ENCODE results near the gene MED7.
A peak's percentile ranks its signal among the peaks of the same experiment; 100 is the strongest.

Gene MED7

GRCh38 chr5:157162919-157163510 is 20.4 kb upstream of the MED7 start:
- DNase-seq (ENCODE audit: low read depth): no peak

DNA sequence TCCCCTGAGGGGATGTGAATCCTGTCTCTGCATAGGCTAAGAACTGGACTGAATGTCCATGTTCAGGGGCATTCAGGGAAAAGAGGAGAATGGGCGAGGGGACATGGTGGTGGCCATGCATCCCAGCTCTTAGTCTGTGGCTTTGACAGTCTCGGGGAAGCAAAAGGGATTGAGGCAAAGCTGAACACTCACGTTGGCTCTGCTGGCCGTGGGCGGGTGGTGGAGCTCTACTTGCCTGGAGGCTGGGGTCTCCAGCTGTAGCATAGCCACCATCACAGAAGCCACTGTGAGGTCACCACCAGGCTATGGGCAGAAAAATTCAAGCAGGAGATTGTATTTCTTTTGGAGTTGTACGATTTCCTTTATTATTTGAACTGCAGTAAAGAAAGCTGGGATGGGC is 19.3 kb upstream of the MED7 start:
- DNase-seq (ENCODE audit: low read depth): no peak

GRCh38 chr5:157160001-157160400 is 17.3 kb upstream of the MED7 start:
- DNase-seq (ENCODE audit: low read depth): peak; percentile 15

DNA sequence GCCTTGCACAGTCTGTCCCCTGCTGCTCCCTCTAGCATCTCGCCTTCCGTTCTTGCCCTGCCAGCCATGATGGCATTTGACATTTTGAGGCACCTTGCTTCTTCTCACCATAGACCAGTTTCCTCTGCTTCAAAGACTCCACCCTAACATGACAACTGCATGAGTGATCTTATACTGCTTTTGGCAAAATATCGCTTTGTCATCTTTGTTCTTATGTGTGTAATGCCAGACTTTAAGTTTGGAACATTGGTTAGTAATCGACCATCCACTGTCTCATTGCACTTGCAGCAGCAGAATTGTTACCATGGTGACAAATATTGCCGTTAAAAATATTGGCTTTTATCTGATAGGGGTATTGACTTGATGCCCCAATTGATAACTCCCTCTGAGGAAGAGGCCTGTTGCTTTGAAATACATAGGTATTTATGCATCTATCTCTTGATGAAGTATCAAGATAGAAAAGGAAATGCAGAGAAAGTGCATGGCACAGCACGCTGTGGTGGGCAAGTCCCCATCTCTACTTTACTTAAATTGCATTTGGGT is 16.6 kb upstream of the MED7 start:
- no peak for DNase-seq (ENCODE audit: low read depth)

GRCh38 chr5:157157293-157157891 is 14.7 kb upstream of the MED7 start:
- DNase-seq (ENCODE audit: low read depth): no peak

DNA sequence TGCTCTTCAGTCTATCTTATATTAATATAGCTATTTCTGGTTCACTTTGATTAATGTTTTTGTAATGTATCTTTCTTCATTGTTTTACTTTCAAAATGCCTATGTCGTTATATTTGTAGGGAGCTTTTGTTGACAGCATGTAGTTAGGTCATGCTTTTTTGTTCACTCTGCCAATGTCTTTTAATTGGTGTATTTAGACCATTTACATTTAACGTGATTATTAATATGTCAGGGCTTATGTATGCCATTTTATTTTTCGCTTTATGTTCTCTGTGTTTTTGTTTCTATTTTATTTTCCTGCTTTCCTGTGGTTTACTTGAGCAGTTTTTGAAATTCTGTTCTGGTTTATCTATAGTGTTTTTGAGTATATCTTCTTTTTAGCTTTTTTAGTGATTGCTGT is 12.6 kb upstream of the MED7 start:
- DNase-seq (ENCODE audit: low read depth): no peak

DNA sequence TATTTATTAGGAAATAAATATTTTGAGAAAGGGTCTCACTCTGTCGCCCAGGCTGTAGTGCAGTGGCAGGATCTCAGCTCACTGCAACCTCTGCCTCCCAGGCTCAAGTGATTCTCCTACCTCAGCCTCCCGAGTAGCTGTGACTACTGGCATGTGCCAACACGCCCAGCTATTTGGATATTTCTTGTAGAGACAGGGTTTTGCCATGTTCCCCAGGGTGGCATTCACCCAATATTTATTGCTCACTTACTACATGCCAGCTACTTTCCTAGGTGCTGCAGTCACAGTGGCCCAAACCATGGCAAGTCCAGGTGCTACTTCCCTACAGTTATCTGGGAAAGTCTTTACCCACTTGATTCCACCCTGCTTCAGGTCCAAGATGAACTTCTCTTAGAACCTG is 8.3 kb upstream of the MED7 start:
- DNase-seq (ENCODE audit: low read depth): no peak

GRCh38 chr5:157148734-157149615 is 6.3 kb upstream of the MED7 start:
- peak; percentile 63 for DNase-seq (ENCODE audit: low read depth)

DNA sequence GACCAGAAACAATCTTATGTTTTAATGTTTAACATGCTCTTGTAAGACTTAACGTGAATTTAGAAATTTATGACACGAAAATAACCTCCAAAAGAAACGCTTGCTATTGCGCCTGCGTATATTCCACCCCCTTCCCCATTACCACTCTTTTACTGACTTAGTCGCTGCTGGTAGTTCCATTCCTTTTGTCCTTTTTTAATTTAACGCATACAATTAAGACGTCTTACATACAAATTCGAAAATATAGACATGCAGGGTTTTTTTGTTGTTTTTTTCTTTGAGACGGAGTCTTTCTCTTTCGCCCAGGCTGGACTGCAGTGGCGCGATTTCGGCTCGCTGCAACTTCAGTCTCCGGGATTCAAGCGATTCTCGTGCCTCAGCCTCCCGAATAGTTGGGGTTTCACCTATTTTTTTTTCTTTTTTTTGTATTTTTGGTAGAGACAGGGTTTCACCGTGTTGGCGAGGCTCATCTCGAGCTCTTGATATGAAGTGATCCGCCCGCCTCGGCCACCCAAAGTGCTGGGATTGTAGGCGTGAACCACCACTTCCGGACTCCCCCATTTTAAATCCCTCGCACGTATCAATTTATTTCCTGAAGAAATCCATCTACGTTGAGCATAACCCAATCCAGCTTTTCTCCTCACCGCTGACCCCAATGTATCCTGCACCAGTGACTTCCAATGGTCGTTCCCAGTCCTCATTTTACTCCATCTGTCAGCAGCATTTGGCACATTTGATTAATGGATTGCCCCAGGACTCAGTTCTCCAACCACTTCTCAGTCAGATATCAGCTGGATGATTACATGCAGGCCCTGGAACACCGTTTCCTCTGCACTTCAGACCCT is 684 bp upstream of the MED7 start:
- peak; percentile 34 for DNase-seq (ENCODE audit: low read depth)

GRCh38 chr5:157137691-157138090 is 5.0 kb downstream of the MED7 start:
- no peak for DNase-seq (ENCODE audit: low read depth)

GRCh38 chr5:157132281-157132612 is 10.4 kb downstream of the MED7 start:
- no peak for DNase-seq (ENCODE audit: low read depth)

- DNase-seq (ENCODE audit: low read depth): no peak
Observed at GRCh38 chr5:157130925-157131324, 11.7 kb downstream of the MED7 start.

GRCh38 chr5:157121709-157122108 is 21.0 kb downstream of the MED7 start:
- DNase-seq (ENCODE audit: low read depth): no peak

GRCh38 chr5:157120102-157120501 is 22.6 kb downstream of the MED7 start:
- no peak for DNase-seq (ENCODE audit: low read depth)

GRCh38 chr5:157116483-157116954 is 26.1 kb downstream of the MED7 start:
- no peak for DNase-seq (ENCODE audit: low read depth)

DNA sequence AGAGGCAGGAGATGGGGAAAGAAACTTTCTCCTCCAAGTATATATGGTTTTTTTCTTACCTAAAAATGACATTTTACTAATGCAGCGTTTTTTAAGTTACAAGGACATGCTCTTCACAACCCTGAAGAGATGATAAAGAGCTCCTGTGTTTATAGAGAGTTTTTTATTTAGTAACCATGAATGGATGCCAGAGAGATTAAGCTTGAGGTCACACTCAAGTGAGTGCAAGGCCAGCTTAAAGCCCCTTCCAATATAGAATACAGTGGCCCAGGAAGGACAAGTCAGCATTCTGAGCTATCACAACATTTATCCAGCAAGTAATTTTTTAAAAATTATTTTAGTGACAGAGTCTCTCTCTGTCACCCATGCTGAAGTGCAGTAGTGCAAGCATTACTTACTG is 27.2 kb downstream of the MED7 start:
- no peak for DNase-seq (ENCODE audit: low read depth)

GRCh38 chr5:157115012-157115411 is 27.7 kb downstream of the MED7 start:
- DNase-seq (ENCODE audit: low read depth): no peak

DNA sequence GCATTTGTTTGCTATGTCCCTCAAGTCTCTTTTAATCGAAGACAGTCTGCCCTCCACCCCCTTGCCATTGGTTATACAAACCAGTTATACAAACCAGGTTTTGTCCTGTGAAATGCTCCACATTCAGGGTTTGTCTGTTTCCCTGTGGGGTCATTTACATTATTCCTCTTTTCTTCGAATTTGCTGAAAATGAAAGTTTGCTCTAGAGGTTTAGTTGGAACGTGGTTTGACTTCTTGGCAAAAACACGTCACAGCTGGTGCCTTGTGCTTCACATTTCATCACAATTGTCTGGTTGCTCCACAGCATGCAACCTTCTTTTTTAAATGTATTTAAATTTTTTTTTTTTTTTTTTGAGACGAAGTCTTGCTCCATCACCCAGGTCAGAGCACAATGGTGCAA is 29.7 kb downstream of the MED7 start:
- no peak for DNase-seq (ENCODE audit: low read depth)

GRCh38 chr5:157109744-157110143 is 32.9 kb downstream of the MED7 start:
- no peak for DNase-seq (ENCODE audit: low read depth)

DNA sequence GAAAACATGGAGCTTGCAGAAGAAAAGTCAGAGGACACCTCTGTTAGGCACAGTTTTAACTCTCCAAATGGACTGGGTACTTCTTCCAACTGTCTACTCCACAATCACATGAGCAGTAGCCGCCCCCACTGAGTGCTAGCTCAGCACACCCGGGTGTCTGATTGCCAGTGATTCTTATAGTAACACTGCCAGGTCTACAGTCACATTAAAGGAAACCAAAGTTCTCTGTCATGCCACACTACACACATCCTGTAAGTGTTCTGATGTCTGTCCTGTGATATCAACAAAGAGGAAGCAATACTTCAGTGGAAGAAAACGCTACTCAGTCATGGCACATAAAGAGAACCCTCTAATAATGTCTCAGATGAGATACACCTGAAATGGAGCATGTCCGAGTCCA is 33.7 kb downstream of the MED7 start, which contains the start of gene HAVCR2:
Gene HAVCR2, minus strand, starts transcription at position 69 of the 400 bp plus-strand sequence. Its CDS starts 61 bp downstream, at position 8.
- no peak for DNase-seq (ENCODE audit: low read depth)

GRCh38 chr5:157107508-157107907 is 35.2 kb downstream of the MED7 start:
- DNase-seq (ENCODE audit: low read depth): no peak
